Mammary epithelial cell (primary cell): ENCODE results near the gene CRYAA.

ENCODE experiments used
- EZH2 ChIP-seq: IDR thresholded peaks from 2 replicates; pipeline ENCODE4 v1.6.1; 2012; ENCODE audit warnings: low read length, inconsistent platforms, borderline replicate concordance
- TF ChIP-seq, protein P1 (sequence below), 2 donors: IDR thresholded peaks in 1 of 2; conservative IDR thresholded peaks in 1 of 2; 2 replicates each; pipeline ENCODE4 v1.5.1; 2011 to 2012; ENCODE audit warnings: inconsistent platforms in 2 of 2, low read length in 2 of 2, mild to moderate bottlenecking in 2 of 2, control low read depth in 1 of 2, low read depth in 1 of 2; ENCODE audit not compliant: insufficient read depth in 1 of 2; ENCODE audit errors: extremely low read depth in 1 of 2

DNA sequence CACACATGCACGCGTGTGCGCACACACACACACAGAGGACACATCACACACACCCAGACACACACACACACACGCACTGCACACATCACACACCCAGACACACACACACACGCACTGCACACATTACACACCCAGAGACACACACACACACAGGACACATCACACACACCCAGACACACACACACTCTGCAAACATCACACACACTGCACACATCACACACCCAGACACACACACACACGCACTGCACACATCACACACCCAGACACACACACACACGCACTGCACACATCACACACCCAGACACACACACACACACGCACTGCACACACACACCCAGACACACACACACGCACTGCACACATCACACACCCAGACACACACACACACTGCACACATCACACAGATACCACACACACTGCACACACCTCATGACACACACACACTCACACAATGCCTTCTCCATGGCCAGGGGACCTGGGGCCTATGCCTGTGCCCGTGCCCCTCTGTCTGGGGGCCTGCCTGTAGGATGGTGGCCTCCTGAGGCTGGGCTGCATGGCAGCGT, 24.4 kb downstream of the CRYAA start:
- TF ChIP-seq, protein P1, sequence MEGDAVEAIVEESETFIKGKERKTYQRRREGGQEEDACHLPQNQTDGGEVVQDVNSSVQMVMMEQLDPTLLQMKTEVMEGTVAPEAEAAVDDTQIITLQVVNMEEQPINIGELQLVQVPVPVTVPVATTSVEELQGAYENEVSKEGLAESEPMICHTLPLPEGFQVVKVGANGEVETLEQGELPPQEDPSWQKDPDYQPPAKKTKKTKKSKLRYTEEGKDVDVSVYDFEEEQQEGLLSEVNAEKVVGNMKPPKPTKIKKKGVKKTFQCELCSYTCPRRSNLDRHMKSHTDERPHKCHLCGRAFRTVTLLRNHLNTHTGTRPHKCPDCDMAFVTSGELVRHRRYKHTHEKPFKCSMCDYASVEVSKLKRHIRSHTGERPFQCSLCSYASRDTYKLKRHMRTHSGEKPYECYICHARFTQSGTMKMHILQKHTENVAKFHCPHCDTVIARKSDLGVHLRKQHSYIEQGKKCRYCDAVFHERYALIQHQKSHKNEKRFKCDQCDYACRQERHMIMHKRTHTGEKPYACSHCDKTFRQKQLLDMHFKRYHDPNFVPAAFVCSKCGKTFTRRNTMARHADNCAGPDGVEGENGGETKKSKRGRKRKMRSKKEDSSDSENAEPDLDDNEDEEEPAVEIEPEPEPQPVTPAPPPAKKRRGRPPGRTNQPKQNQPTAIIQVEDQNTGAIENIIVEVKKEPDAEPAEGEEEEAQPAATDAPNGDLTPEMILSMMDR (conservative IDR thresholded peaks at IDR 0.05 in 1 of 2, IDR thresholded peaks at IDR 0.05 in 1 of 2; ENCODE audit: extremely low read depth in 1 of 2, insufficient read depth in 1 of 2, low read depth in 1 of 2, low read length in 2 of 2): no peak
- no peak for TF ChIP-seq EZH2
